NCI-H226 (cell line): ENCODE data around the gene SPIRE1.
A peak's percentile ranks its signal among the peaks of the same experiment; 100 is the strongest.
"Not testable (repeated sequence)": the region's sequence is repeated elsewhere in the genome, so short reads cannot be mapped to it uniquely, and the experiment has no call there.

Experiments
- DNase-seq: peaks from one replicate; pipeline ENCODE4 v3.0.0-alpha.2; 2015

SPIRE1 gene

DNA sequence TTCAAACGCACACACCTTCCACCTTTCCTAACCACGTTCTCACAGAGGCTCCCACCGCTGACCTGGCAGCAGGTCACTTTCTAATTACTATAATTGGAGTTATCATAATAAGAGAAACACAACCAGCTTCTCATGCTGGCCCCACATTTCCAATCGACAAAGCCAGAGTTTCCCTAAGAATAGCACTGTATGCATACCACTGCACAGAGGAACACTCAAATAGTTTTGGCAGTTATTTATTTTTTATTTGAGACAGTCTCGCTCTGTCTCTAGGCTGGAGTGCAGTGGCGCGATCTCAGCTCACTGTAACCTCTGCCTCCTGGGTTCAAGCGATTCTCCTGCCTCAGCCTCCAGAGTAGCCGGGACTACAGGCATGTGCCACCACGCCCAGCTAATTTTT, 176.0 kb downstream of the SPIRE1 start:
- DNase-seq = not testable (repeated sequence)

GRCh38 chr18:12479982-12480381, 177.9 kb downstream of the SPIRE1 start:
- no peak for DNase-seq

GRCh38 chr18:12479536-12479935, 178.4 kb downstream of the SPIRE1 start:
- DNase-seq = no peak

GRCh38 chr18:12478269-12479047, 179.4 kb downstream of the SPIRE1 start:
- DNase-seq = no peak

DNA sequence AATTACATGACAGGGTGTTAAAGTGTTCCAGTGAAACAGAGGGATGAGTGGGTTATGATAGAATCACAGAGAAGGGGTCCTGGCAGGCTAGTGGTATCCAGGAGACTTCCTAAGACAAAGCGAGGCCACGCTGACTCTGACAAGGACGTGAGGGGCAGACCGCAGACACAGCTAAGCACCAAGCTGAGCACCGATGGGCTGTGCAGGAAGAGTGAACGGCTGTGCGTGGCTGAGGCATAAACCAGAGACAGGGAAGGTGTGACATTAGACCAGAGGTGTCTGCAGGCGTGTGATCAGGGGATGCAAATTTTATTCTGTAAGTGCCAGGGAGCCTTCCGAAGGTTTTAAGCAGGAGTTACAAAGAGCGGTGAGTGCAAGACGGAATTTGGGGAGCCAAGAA, 180.3 kb downstream of the SPIRE1 start:
- no peak for DNase-seq

DNA sequence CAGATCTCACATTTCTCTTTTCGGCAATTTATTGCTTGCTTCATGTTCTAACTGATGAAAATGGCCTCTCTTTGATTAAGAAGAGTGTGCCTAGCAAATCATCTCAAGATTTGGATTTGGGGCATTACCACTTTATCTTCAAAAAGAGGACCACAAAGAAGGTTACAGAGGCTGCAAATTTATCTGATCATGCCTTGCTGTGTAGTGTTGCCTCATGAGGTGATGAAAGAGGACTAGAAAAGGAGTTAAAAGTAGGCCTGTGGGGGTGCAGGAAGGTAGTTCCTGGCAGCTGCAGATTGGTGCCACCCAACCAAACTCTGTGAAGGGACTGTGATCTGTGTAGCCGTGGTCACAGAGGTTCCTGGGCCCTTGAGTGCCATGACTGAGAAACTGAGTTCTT, 181.0 kb downstream of the SPIRE1 start:
- DNase-seq = no peak

DNA sequence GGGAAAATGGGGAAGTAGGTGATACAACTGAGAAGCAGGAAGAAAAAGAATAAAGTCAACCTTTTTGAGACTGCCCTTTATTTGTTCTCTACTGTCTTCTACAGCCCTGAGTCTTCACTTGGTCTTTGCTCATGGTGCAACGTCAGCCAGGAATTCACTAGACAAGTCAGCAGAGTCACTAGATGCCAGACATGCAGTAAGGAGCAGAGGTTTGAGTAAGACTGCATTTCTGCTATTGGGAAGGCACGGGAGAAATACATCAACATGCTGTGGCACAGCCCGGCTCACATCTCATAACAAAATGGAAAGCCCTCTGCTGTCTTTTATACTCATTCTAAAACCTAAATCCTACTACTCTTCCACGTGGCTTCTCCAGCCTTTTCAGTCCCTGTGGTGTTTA, 183.0 kb downstream of the SPIRE1 start:
- DNase-seq = no peak

DNA sequence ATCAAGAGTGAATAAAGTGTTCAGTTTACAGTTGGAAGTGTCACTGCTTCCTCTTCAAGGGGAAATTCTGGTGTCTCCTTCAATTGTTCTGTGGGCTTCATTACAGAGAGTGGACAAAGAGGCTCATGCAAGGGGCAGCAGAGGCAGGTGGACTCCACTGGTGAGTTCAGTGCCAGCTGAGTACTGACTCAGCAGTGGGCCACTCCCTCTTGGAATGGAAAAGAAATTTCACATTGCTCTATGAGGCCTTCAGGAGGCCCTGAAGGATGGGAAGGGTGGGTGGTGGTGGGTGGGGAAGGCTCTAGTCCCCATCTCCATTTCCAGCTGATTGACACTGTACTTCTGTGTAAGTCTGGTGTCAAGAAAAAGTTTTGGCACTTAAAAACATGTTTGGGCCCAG, 183.8 kb downstream of the SPIRE1 start:
- DNase-seq = peak; percentile 17

DNA sequence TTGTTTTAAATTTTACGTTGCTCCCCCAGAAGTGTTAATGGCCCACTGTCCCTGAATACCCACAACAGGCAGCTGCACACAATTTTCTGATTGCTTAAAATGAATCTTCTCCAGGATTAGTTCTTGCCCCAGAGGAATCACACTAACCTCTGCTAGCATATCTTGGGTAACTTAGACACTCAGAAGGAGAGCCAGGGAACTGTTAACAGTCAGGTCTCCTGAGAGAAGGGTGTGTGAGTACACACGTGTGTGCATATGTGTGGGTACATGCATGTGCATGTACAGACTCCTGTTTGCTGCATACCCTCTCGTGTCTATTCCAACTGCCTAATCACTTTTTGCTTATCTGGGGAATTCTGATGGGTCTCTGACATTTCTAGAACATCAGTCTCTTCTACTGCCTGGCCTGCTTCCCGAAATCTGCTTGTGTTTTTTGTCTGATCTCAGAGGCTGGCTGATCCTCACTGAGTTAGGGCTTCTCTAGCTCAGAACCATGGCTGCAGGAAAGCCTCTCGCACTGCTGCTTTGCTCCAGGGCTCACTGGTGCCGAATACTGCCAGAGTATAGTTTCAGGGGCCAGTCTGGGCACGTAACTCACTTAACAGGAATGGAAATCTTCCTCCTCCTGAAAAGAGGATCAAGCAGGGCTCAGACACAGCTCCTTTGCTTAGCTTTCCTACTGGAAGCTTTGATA, 187.4 kb downstream of the SPIRE1 start:
- DNase-seq = no peak

DNA sequence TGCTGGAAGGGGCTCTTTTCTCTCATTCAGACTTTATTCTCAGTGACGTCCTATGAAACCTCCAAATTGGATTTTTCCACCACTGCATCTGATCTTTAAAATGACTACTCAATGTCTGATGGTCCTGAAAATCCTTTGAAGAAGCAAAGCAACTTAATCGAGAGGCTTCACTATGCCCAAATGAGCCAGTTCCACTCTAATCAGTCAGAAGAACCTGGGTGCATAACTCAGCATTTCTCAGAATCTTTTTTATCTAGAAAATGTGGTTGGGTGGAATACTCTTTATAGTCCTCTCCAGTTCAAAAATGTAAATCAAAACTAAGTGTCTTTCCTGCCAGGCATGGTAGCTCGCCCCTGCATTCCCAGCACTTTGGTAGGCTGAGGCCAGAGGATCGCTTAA, 189.5 kb downstream of the SPIRE1 start:
- no peak for DNase-seq

DNA sequence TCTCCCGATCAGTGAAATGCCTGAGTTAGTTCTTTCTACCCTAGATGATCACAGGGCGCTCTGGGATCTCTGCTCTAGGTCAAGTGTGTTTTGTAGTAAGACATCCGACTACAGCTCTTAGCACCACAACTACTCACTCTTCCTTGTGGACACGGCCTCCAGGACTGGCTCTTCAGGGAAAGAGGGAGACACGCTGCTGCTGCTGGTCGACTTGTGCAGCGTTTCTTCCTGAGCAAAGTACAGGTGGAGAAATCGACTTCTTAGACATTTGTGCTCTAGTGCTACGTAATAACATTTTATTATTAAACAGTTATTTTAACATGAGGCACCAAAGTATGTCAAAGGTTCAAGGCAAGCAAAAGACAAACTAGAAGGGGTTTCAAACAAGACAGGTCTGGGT, 193.2 kb downstream of the SPIRE1 start:
- DNase-seq = no peak

DNA sequence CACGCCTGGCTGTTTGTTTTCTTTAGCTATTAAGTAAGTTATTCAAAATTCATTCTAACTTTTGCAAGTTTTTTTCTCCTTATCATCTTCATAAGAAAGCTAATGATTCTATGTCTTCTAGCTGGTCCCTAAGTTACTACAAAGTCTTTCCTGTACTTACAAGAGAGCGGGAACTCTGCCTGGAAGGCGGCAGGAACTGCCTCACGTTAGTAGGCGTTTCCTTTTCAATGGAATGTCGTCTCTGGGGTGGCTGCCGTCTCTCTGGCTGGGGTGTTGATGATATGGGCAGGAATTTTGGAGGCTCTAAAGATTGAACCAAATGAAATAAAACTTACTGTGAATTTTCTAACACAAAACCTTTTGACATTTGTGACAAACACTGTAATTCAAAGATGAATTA, 194.7 kb downstream of the SPIRE1 start:
- DNase-seq = no peak

GRCh38 chr18:12462242-12462641, 195.7 kb downstream of the SPIRE1 start:
- DNase-seq = no peak

DNA sequence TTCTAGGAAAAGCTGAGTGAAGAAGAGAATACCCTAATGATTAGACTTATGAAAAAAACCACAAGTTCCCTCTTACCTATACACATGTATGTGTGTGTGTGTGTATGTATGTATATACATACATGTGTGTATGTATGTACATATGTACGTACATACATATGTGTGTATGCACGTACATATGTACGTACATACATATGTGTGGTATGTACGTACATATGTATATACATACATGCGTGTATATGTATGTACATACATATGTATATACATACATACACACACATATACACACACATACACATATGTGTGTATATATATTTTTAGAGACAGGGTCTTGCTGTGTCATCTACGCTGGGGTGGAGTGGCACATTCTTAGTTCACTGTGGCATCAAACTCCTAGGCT, 196.6 kb downstream of the SPIRE1 start:
- DNase-seq = no peak

DNA sequence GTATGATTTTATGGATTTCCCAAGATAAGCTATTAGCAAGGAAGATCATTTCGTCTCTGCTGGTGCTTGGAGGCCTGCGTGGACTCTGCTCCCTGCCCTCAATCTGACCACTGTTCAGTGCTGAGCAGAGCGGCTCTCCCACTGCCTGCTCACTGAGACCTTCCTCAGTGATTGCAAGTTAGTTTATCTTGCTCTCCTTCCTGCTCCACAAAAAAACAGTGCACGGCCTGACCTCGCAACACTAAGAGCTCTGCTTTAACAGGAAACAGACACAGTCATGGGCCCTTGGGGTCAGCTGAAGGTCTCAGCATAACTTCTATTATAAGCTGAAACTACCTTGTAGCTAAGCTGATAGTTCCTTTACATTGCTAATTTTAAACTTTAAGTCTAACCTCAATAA, 197.0 kb downstream of the SPIRE1 start:
- DNase-seq = no peak

GRCh38 chr18:12458771-12459170, 199.1 kb downstream of the SPIRE1 start:
- no peak for DNase-seq

- no peak for DNase-seq
Observed at GRCh38 chr18:12456441-12456840, 201.5 kb downstream of the SPIRE1 start.

- DNase-seq = no peak
Observed at GRCh38 chr18:12455496-12455895, 202.4 kb downstream of the SPIRE1 start.

DNA sequence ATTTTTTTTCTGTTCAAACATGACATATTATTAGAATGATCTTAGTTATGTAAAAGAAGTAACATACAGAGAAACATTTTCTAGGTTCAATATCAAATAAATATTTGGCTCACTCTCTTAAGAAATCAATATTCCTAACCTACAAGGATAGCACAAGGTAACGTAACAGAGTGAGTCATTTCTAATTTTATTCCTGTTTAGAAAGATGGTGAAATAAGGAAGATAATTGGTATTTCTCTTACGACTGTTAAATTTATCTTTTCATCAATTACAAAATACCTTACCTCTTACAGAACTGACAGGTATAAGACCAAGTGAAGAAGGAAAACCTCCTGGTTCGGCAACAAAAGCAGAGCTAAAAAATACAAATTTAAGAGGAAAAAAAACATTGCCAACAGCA, 205.1 kb downstream of the SPIRE1 start:
- no peak for DNase-seq

- DNase-seq = no peak
Observed at GRCh38 chr18:12451428-12451827, 206.5 kb downstream of the SPIRE1 start.

DNA sequence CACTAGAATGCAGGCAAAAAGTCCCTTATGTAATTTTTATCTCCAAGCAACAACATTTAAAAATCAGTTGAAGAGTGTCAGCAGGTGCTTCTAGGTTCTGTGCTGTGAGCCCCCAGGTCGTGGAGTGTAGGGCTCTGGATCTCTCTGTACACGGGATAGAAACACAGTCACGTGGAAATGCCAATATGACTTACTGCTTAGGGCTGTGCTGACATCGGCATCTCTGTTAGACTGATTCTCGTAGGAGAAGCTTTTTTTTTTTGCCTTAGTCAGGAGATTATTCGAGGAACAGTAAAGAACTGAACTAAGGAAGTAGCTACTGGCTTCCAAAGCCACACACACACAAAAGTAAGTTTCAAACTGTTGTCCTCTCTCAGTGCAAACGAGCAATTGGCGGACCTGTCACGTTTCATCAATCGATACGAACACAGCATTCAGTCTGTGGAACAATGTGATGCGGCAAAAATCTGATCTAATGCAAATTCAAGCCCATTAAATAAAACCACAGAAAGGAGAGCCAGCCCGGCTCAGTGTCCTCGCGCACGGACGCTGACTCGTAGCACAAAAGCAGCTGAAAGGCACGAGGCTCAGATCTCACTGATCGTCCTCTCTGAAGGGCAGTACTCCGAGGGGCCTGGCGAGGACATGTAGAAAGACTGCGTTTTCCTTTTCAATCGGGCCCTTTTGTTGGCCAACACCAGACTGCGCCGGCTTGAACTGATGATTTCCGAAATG, 208.7 kb downstream of the SPIRE1 start:
- DNase-seq = no peak

DNA sequence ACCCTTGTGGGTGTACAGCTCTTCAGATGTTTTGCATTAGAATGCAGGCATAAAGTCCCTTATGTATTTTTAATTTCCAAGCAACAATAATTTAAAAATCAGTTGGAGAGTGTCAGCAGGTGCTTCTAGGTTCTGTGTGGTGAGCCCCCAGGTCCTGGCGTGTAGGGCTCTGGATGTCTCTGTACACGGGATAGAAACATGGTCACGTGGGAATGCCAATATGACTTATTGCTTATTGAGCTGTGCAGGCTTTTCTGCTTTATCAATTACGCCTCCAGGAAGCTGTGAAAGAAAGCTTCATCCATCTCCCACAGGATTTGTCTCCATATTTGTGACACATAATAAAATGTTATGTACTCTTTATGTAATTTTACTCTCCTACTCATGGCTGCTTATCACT, 212.4 kb downstream of the SPIRE1 start:
- no peak for DNase-seq

GRCh38 chr18:12443551-12443950, 214.4 kb downstream of the SPIRE1 start:
- no peak for DNase-seq

DNA sequence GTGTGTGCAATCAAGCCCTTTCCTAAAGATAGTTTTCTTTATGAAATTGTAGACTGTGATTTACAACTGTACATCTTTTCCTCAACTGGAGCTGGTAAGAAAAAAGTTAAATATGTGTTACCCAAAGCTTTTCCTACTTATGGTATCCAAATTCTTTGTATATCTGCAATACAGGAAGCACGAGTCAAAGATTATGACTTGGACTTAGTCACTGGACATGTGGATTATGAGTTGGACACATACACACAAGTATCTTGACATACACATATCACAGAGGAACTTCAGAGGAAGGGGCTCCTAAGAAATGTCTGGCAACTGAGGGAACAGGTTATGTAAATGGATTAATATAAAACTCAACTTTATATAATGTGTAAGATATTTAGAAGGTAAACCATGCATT, 215.0 kb downstream of the SPIRE1 start:
- DNase-seq = peak; percentile 16
